B cell (primary cell): Measurements from ENCODE around the gene CUTC. TPM values are rescaled to one million over a fixed set of nuclear protein-coding genes. Genes with fewer than 3 reads are reported as not detected.

ENCODE experiments used
- ATAC-seq: fragments of 200-7000 bp; cut with Tn5 transposase; one replicate; pipeline ENCODE4 v1.10.0; 2021; ENCODE audit warnings: low read depth, mild to moderate bottlenecking, moderate number of reproducible peaks, moderate library complexity
- CTCF ChIA-PET: fragments of 350-600 bp; sonication (Branson Sonifier 250); formaldehyde crosslinking; loops from one replicate; lab custom pipeline; 2021; ENCODE audit warnings: antibody characterized with exemption, inconsistent platforms; lab: Charles Lee
- POLR2A ChIA-PET: fragments of 350-600 bp; sonication (Branson Sonifier 250); formaldehyde crosslinking; loops from one replicate; lab custom pipeline; 2021; ENCODE audit warnings: antibody characterized with exemption; lab: Charles Lee
- DNase-seq: peaks from one replicate; pipeline ENCODE4 v3.0.0; 2013
- H2AFZ ChIP-seq: 2 replicates; pipeline ENCODE4 v1.6.1; 2012; ENCODE audit warnings: mild to moderate bottlenecking, low read depth, low read length; ENCODE audit not compliant: insufficient read depth, poor library complexity, severe bottlenecking
- H3K27ac ChIP-seq, 2 donors: 1 replicate in 1 of 2; 2 replicates in 1 of 2; pipeline ENCODE4 v1.5.1; 2012 to 2013; ENCODE audit warnings: low read length in 2 of 2, mild to moderate bottlenecking in 2 of 2, moderate library complexity in 1 of 2
- H3K27me3 ChIP-seq, 4 experiments: fragments of 200-600 bp in 1 of 4; sonication (generic) in 1 of 4; replicated peaks in 1 of 4; 1 replicate in 2 of 4; 2 replicates in 2 of 4; pipeline versions ENCODE4 v1.6.1 to v1.7.0; 2013 to 2016; ENCODE audit warnings: low read length in 3 of 4, mild to moderate bottlenecking in 2 of 4, mixed read lengths in 1 of 4, moderate library complexity in 1 of 4; ENCODE audit not compliant: insufficient read depth in 4 of 4, control insufficient read depth in 3 of 4; ENCODE audit errors: control extremely low read depth in 1 of 4
- H3K36me3 ChIP-seq, 2 experiments: replicated peaks in 1 of 2; 1 replicate in 1 of 2; 2 replicates in 1 of 2; pipeline versions ENCODE4 v1.6.1 to v1.7.1; 2013; ENCODE audit warnings: low read length in 1 of 2; ENCODE audit not compliant: insufficient read depth in 2 of 2, control insufficient read depth in 1 of 2; ENCODE audit errors: control extremely low read depth in 1 of 2, extremely low read depth in 1 of 2
- H3K4me1 ChIP-seq, 2 donors: fragments of 200-600 bp in 1 of 2; sonication (generic) in 1 of 2; 1 replicate in 1 of 2; 2 replicates in 1 of 2; pipeline versions ENCODE4 v1.5.1 to v1.6.1; 2013 to 2017; ENCODE audit warnings: low read length in 2 of 2; ENCODE audit not compliant: control insufficient read depth in 2 of 2, insufficient read depth in 2 of 2
- H3K4me2 ChIP-seq: replicated peaks from 2 replicates; pipeline ENCODE3; 2012; ENCODE audit warnings: mild to moderate bottlenecking, low read depth, low read length; ENCODE audit not compliant: poor library complexity, severe bottlenecking
- H3K4me3 ChIP-seq, 5 experiments: fragments of 200-600 bp in 1 of 5; sonication (generic) in 1 of 5; 1 replicate in 3 of 5; 2 replicates in 2 of 5; pipeline versions ENCODE4 v1.5.1 to v1.7.0; 2011 to 2016; ENCODE audit warnings: low read length in 4 of 5, mild to moderate bottlenecking in 4 of 5, low read depth in 2 of 5, control low read depth in 1 of 5, moderate library complexity in 1 of 5; ENCODE audit not compliant: insufficient read depth in 1 of 5; ENCODE audit errors: control extremely low read depth in 1 of 5, extremely low read depth in 1 of 5
- H3K79me2 ChIP-seq: fragments of 200-600 bp; sonication (generic); one replicate; pipeline ENCODE4 v1.6.0; 2016; ENCODE audit warnings: low read length; ENCODE audit not compliant: control insufficient read depth, insufficient read depth
- H3K9ac ChIP-seq: fragments of 200-600 bp; sonication (generic); 2 replicates; pipeline ENCODE4 v1.6.1; 2017; ENCODE audit warnings: mild to moderate bottlenecking, low read length, moderate library complexity
- H3K9me3 ChIP-seq, 3 donors: one replicate each; pipeline versions ENCODE4 v1.6.1 to v1.7.1; 2013; ENCODE audit warnings: low read length in 2 of 3; ENCODE audit not compliant: control insufficient read depth in 2 of 3, insufficient read depth in 1 of 3; ENCODE audit errors: control extremely low read depth in 1 of 3
- H4K20me1 ChIP-seq: 2 replicates; pipeline ENCODE4 v1.6.0; 2012; ENCODE audit warnings: mild to moderate bottlenecking, low read length; ENCODE audit not compliant: insufficient read depth, control insufficient read depth, poor library complexity, severe bottlenecking
- H3K27ac Mint-ChIP-seq: one replicate; pipeline ENCODE4 v1.8.0; 2021; ENCODE audit warnings: mixed read lengths
- H3K27me3 Mint-ChIP-seq: one replicate; pipeline ENCODE4 v1.8.0; 2021; ENCODE audit warnings: mixed read lengths
- H3K4me1 Mint-ChIP-seq: one replicate; pipeline ENCODE4 v1.8.0; 2021; ENCODE audit warnings: mixed read lengths
- H3K4me3 Mint-ChIP-seq: one replicate; pipeline ENCODE4 v1.8.0; 2021; ENCODE audit warnings: mixed read lengths
- H3K9me3 Mint-ChIP-seq: one replicate; pipeline ENCODE4 v1.8.0; 2022; ENCODE audit warnings: mixed read lengths; ENCODE audit not compliant: insufficient read depth
- EZH2 ChIP-seq: IDR thresholded peaks from 2 replicates; pipeline ENCODE4 v1.6.1; 2012; ENCODE audit warnings: borderline replicate concordance, low read depth, mild to moderate bottlenecking, moderate library complexity, low read length; ENCODE audit not compliant: insufficient read depth, poor library complexity, severe bottlenecking
- WGBS: methylation state at CpG from one replicate; pipeline ENCODE4 v1.1.5; 2013; ENCODE audit warnings: missing lambda C conversion rate; ENCODE audit not compliant: insufficient coverage; 5-methylcytosine and 5-hydroxymethylcytosine counted together
- intact Hi-C: fragments of 100-400 bp; cut with micrococcal nuclease; formaldehyde crosslinking; loops from one replicate; pipeline ENCODE4 v1.10.0; 2022
- polyA plus RNA-seq: library from polyadenylated mRNA; depleted of rRNA; stranded (reverse); fragments of >200 nt; gene quantifications from 2 replicates; pipeline ENCODE4 v1.2.3, GENCODE V29; 2012
- total RNA-seq, 2 donors: library from RNA; stranded (reverse); fragments of 120-200 nt in 1 of 2; gene quantifications; 1 replicate in 1 of 2; 2 replicates in 1 of 2; pipeline versions ENCODE4 v1.2.3 to v1.2.4, GENCODE V29; 2013 to 2022
- TF ChIP-seq, protein P1 (sequence below): fragments of 200-600 bp; IDR thresholded peaks from one replicate; pipeline ENCODE4 v1.8.0; 2022; ENCODE audit warnings: antibody characterized with exemption, mild to moderate bottlenecking

CUTC gene
- total and polyA plus RNA-seq, 2 donors (not counting 1 experiment from before 2014, with no cell fraction given), result 22.8 to 33.3 TPM

DNA sequence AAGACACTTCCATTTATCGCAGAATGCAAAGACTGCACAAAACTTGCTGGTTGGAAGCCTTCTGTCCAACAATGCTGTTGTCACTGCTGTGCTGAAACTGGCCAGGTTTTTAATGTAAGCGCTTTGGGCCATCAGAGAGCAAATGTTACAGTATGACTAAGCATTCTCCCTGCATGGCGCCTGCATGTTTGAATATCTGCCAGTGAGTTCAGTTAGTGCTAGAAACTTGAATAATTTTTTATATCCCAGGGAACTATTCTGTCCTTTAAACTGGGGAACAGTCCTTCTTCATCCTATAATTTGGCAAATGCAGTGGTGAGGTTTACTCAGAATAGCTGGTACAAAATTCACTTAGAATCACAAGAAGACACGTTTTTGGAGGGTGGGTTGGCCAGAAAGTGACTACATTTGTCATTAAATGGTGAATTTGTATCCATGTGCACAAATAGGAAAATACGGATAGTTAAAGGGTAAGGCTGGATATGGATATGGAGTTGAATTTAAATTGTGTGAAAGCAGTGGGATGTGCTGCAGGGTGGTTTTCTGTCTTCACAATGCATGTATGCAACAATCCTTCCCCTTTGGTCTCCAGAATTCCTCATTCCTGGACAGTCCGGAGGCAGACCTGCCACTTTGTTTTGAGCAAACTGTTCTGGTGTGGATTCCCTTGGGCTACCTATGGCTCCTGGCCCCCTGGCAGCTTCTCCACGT lies 52.1 kb downstream of the CUTC start:
- Mint-ChIP-seq H3K4me1 (peaks cover 5% of the 10 kb centered on the region), H3K9me3 (peaks cover 3% of the 10 kb centered on the region), H3K4me3 (no peak overlapping the region), H3K27ac (no peak overlapping the region), H3K27me3 (no peaks in the 10 kb centered on the region)
- CTCF ChIA-PET, result no interaction called here
- Histone ChIP-seq H3K36me3 (peaks cover 0 to 1% of the 10 kb centered on the region in 2 experiments), H3K27ac (no peak overlapping the region), H3K79me2 (no peaks in the 10 kb centered on the region), H3K27me3 (no peaks in the 10 kb centered on the region), H3K4me1 (peaks cover 4 to 5% of the 10 kb centered on the region in 2 donors), H4K20me1 (no peaks in the 10 kb centered on the region), H3K9me3 (no peaks in the 10 kb centered on the region), H2AFZ (no peak overlapping the region), H3K4me3 (no peak overlapping the region), H3K4me2 (no peak overlapping the region), H3K9ac (no peak overlapping the region)
- 84% methylated on average over 3 of the region's 7 CpGs for WGBS
- TF ChIP-seq, protein P1, sequence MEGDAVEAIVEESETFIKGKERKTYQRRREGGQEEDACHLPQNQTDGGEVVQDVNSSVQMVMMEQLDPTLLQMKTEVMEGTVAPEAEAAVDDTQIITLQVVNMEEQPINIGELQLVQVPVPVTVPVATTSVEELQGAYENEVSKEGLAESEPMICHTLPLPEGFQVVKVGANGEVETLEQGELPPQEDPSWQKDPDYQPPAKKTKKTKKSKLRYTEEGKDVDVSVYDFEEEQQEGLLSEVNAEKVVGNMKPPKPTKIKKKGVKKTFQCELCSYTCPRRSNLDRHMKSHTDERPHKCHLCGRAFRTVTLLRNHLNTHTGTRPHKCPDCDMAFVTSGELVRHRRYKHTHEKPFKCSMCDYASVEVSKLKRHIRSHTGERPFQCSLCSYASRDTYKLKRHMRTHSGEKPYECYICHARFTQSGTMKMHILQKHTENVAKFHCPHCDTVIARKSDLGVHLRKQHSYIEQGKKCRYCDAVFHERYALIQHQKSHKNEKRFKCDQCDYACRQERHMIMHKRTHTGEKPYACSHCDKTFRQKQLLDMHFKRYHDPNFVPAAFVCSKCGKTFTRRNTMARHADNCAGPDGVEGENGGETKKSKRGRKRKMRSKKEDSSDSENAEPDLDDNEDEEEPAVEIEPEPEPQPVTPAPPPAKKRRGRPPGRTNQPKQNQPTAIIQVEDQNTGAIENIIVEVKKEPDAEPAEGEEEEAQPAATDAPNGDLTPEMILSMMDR, result no peak
- TF ChIP-seq EZH2, result no peak
- intact Hi-C loops, result no loop called here
- DNase-seq, result no peak
- POLR2A ChIA-PET, result no interaction called here
- no peak for ATAC-seq

DNA sequence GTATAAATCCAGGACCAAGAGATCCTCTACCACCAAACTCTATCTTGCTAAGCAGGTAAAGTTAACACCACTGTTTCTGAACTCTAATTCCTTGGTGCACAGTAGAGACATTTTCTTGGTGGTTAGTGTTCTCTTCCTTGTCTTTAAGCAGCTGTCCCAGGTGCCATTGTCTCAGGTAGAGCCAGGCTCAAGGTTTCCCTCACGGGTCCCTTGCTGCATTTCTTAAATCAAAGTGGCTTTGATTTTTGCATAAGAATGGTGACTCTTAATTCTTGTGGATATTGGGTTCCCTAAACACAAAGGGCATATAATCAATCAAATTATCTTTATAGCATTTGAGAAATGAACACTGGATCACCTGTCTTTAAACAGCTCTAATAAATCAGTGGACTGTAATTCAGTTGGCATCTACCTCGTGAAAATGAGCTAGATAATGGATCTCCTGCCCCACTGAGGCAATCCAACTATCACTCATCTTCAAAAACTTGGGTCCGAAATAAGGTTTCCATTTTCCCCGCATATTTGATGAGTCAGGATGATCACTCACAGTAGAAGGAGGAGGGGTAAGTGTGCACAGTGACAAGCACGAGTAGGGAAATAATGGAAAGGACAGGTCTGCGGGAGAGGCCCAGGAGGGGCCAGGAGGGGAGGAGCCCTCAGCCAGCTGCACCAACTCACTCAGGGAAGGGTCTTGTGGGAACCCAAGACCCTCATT lies 52.9 kb downstream of the CUTC start:
- DNase-seq (no peak), ATAC-seq (no peak)
- no peak overlapping the region for H3K4me3 Mint-ChIP-seq
- H3K27ac Mint-ChIP-seq, result no peak overlapping the region
- no peak overlapping the region for H3K27ac ChIP-seq
- no peaks in the 10 kb centered on the region for H4K20me1 ChIP-seq
- no peaks in the 10 kb centered on the region for H3K4me1 ChIP-seq
- no peaks in the 10 kb centered on the region for H3K4me1 Mint-ChIP-seq
- no peaks in the 10 kb centered on the region for H3K9me3 ChIP-seq
- TF ChIP-seq, protein P1, result no peak
- peaks cover 0 to 1% of the 10 kb centered on the region in 2 experiments for H3K36me3 ChIP-seq
- H3K27me3 Mint-ChIP-seq, result no peaks in the 10 kb centered on the region
- intact Hi-C loops, result no loop called here
- H3K9ac ChIP-seq, result no peak overlapping the region
- no peak overlapping the region for H2AFZ ChIP-seq
- H3K9me3 Mint-ChIP-seq, result peaks cover 3% of the 10 kb centered on the region
- CTCF ChIA-PET, result interaction anchor here (0.7 kb wide), 1 partner anchor 349 kb away, joined by 3 read pairs; no protein-coding TSS in a partner anchor
- POLR2A ChIA-PET, result no interaction called here
- H3K79me2 ChIP-seq, result no peaks in the 10 kb centered on the region
- 100% methylated on average over 1 of the region's 6 CpGs for WGBS
- no peak overlapping the region for H3K4me3 ChIP-seq
- H3K4me2 ChIP-seq, result no peak overlapping the region
- H3K27me3 ChIP-seq, result no peaks in the 10 kb centered on the region
